BLaER1 treated with 17β-estradiol and CSF1 and Interleukin-3, amounts not matched to agents 10 nM and 100 nM (cell line): ENCODE results near the gene DENND5B.

Experiments
- H3K27ac ChIP-seq, 11 experiments: shearing (Covaris generic); formaldehyde crosslinking; 2 replicates each; pipeline ENCODE4 v1.8.1; 2022
- H3K27me3 ChIP-seq, 11 experiments: shearing (Covaris generic); formaldehyde crosslinking; 2 replicates each; pipeline ENCODE4 v1.8.1; 2022
- H3K36me3 ChIP-seq, 11 experiments: shearing (Covaris generic); formaldehyde crosslinking; 2 replicates each; pipeline ENCODE4 v1.8.1; 2022
- H3K4me1 ChIP-seq, 10 experiments: shearing (Covaris generic); formaldehyde crosslinking; 2 replicates each; pipeline ENCODE4 v1.8.1; 2022
- H3K4me2 ChIP-seq, 11 experiments: shearing (Covaris generic); formaldehyde crosslinking; 2 replicates each; pipeline ENCODE4 v1.8.1; 2022
- H3K4me3 ChIP-seq, 10 experiments: shearing (Covaris generic); formaldehyde crosslinking; 2 replicates each; pipeline ENCODE4 v1.8.1; 2022
- H3K9ac ChIP-seq, 11 experiments: shearing (Covaris generic); formaldehyde crosslinking; 2 replicates each; pipeline ENCODE4 v1.8.1; 2022
- H3K9me3 ChIP-seq, 11 experiments: shearing (Covaris generic); formaldehyde crosslinking; replicated peaks in 1 of 11; 2 replicates each; pipeline ENCODE4 v1.8.1; 2022
- H4K20me1 ChIP-seq, 11 experiments: shearing (Covaris generic); formaldehyde crosslinking; 2 replicates each; pipeline ENCODE4 v1.8.1; 2022
- Cebpa-rat ChIP-seq, 11 experiments: shearing (Covaris generic); IDR thresholded peaks; 2 replicates each; pipeline ENCODE4 v1.8.1; 2022

Gene DENND5B

GRCh38 chr12:31590642-31591379 lies at the start of gene DENND5B:
Gene DENND5B, minus strand, starts transcription at chr12:31591136. Its CDS starts 304 bp downstream, at chr12:31590832.
- peaks cover 6 to 19% (median 17%) of the 10 kb centered on the region in 10 experiments; a peak in 19 of 20 replicates for H3K4me1 ChIP-seq
- TF ChIP-seq Cebpa-rat (IDR thresholded peaks at IDR 0.05), result no peak
- peaks cover 0 to 12% (median 0%) of the 10 kb centered on the region in 11 experiments; a peak in 2 of 22 replicates for H3K27me3 ChIP-seq
- peak within 1 kb of the TSS; percentile 85 to 95 (median 92) for H3K9ac ChIP-seq
- H3K36me3 ChIP-seq, result no peaks in the 10 kb centered on the region
- no peaks in the 10 kb centered on the region for H3K9me3 ChIP-seq
- peak within 1 kb of the TSS; percentile 76 to 93 (median 89) for H3K27ac ChIP-seq
- H3K4me2 ChIP-seq, result peak within 1 kb of the TSS; percentile 82 to 95 (median 90)
- H4K20me1 ChIP-seq, result no peaks in the 10 kb centered on the region
- peak within 1 kb of the TSS; percentile 86 to 99 (median 94) for H3K4me3 ChIP-seq

GRCh38 chr12:31634620-31635019 lies 43.7 kb upstream of the DENND5B start:
- Histone ChIP-seq H3K9ac (no peak overlapping the region), H3K36me3 (no peaks in the 10 kb centered on the region), H3K27me3 (no peaks in the 10 kb centered on the region), H3K4me1 (peaks cover 0 to 22% (median 11%) of the 10 kb centered on the region in 10 experiments; a peak in 14 of 20 replicates), H3K27ac (no peak overlapping the region), H3K4me2 (no peak overlapping the region), H3K4me3 (no peak overlapping the region), H3K9me3 (no peaks in the 10 kb centered on the region), H4K20me1 (no peaks in the 10 kb centered on the region)
- TF ChIP-seq Cebpa-rat (IDR thresholded peaks at IDR 0.05), result no peak

GRCh38 chr12:31633464-31633863 lies 42.5 kb upstream of the DENND5B start:
- Histone ChIP-seq H3K36me3 (no peaks in the 10 kb centered on the region), H4K20me1 (no peaks in the 10 kb centered on the region), H3K4me3 (no peak overlapping the region), H3K27me3 (no peaks in the 10 kb centered on the region), H3K4me2 (no peak overlapping the region), H3K4me1 (peaks cover 0 to 22% (median 11%) of the 10 kb centered on the region in 10 experiments; a peak in 14 of 20 replicates), H3K27ac (no peak overlapping the region), H3K9ac (no peak overlapping the region), H3K9me3 (no peaks in the 10 kb centered on the region)
- TF ChIP-seq Cebpa-rat (IDR thresholded peaks at IDR 0.05), result peak in 2 of 11 experiments; percentile 37 to 48; a peak in 2 of 22 replicates

GRCh38 chr12:31631809-31632208 lies 40.9 kb upstream of the DENND5B start:
- H4K20me1 ChIP-seq, result no peaks in the 10 kb centered on the region
- no peaks in the 10 kb centered on the region for H3K9me3 ChIP-seq
- H3K27me3 ChIP-seq, result no peaks in the 10 kb centered on the region
- no peak overlapping the region for H3K9ac ChIP-seq
- TF ChIP-seq Cebpa-rat (IDR thresholded peaks at IDR 0.05), result no peak
- H3K4me3 ChIP-seq, result no peak overlapping the region
- 0 out of 22 replicates have a peak overlapping the region, but pooled peaks of 1 of the 11 experiments have one; percentile 19 for H3K4me2 ChIP-seq
- peaks cover 0 to 15% (median 7%) of the 10 kb centered on the region in 10 experiments; a peak in 13 of 20 replicates for H3K4me1 ChIP-seq
- no peak overlapping the region for H3K27ac ChIP-seq
- no peaks in the 10 kb centered on the region for H3K36me3 ChIP-seq

GRCh38 chr12:31631023-31631724 lies 40.2 kb upstream of the DENND5B start:
- Histone ChIP-seq H3K9me3 (peaks cover 0 to 5% (median 0%) of the 10 kb centered on the region in 11 experiments; a peak in 4 of 22 replicates), H3K4me1 (peaks cover 0 to 11% (median 3%) of the 10 kb centered on the region in 10 experiments; a peak in 12 of 20 replicates), H3K4me2 (no peak overlapping the region), H3K36me3 (no peaks in the 10 kb centered on the region), H3K4me3 (no peak overlapping the region), H3K27ac (no peak overlapping the region), H3K9ac (no peak overlapping the region), H3K27me3 (no peaks in the 10 kb centered on the region), H4K20me1 (no peaks in the 10 kb centered on the region)
- no peak for TF ChIP-seq Cebpa-rat (IDR thresholded peaks at IDR 0.05)

GRCh38 chr12:31629756-31630732 lies 39.1 kb upstream of the DENND5B start:
- Histone ChIP-seq H3K4me1 (peaks cover 0 to 6% (median 0%) of the 10 kb centered on the region in 10 experiments; a peak in 2 of 20 replicates), H3K27me3 (no peaks in the 10 kb centered on the region), H3K9ac (no peak overlapping the region), H4K20me1 (no peaks in the 10 kb centered on the region), H3K27ac (no peak overlapping the region), H3K4me3 (no peak overlapping the region), H3K36me3 (no peaks in the 10 kb centered on the region), H3K9me3 (peaks cover 0 to 5% (median 0%) of the 10 kb centered on the region in 11 experiments; a peak in 4 of 22 replicates), H3K4me2 (no peak overlapping the region)
- TF ChIP-seq Cebpa-rat (IDR thresholded peaks at IDR 0.05), result no peak

- H3K9ac ChIP-seq, result no peak overlapping the region
- no peaks in the 10 kb centered on the region for H4K20me1 ChIP-seq
- no peaks in the 10 kb centered on the region for H3K36me3 ChIP-seq
- H3K27me3 ChIP-seq, result no peaks in the 10 kb centered on the region
- no peak for TF ChIP-seq Cebpa-rat (IDR thresholded peaks at IDR 0.05)
- no peak overlapping the region for H3K4me3 ChIP-seq
- peaks cover 0 to 5% (median 0%) of the 10 kb centered on the region in 11 experiments; a peak in 4 of 22 replicates for H3K9me3 ChIP-seq
- no peak overlapping the region for H3K4me2 ChIP-seq
- H3K27ac ChIP-seq, result no peak overlapping the region
- H3K4me1 ChIP-seq, result peaks cover 0 to 6% (median 0%) of the 10 kb centered on the region in 10 experiments; a peak in 2 of 20 replicates
Observed at GRCh38 chr12:31627456-31628054, 36.6 kb upstream of the DENND5B start.

GRCh38 chr12:31626270-31626995 lies 35.5 kb upstream of the DENND5B start:
- H3K27me3 ChIP-seq, result no peaks in the 10 kb centered on the region
- no peaks in the 10 kb centered on the region for H4K20me1 ChIP-seq
- no peak overlapping the region for H3K27ac ChIP-seq
- H3K4me3 ChIP-seq, result no peak overlapping the region
- H3K4me1 ChIP-seq, result no peaks in the 10 kb centered on the region; a peak in 1 of 20 replicates
- H3K9me3 ChIP-seq, result peaks cover 0 to 5% (median 0%) of the 10 kb centered on the region in 11 experiments; a peak in 4 of 22 replicates
- no peaks in the 10 kb centered on the region for H3K36me3 ChIP-seq
- H3K9ac ChIP-seq, result no peak overlapping the region
- H3K4me2 ChIP-seq, result no peak overlapping the region
- TF ChIP-seq Cebpa-rat (IDR thresholded peaks at IDR 0.05), result no peak
